ENCODE measurements around the gene AFAP1L2.

GRCh38 chr10:114323023-114323422 is 81.3 kb downstream of the AFAP1L2 start:
- TF ChIP-seq CTCF (IDR thresholded peaks at IDR 0.05), result no peak
- TF ChIP-seq POLR2A (IDR thresholded peaks at IDR 0.05), result no peak
